Colon (tissue), 2 donors: ENCODE measurements around the gene PIGU.
"Not testable (repeated sequence)": the region's sequence is repeated elsewhere in the genome, so short reads cannot be mapped to it uniquely, and the experiment has no call there.

Experiments
- FAIRE-seq: peaks from 2 replicates; lab custom pipeline; 2012; peaks lifted over from hg19 to GRCh38; lab: Jason Lieb, UNC
- donor health status: control.
- donor health status: control.

PIGU gene

GRCh38 chr20:34621383-34622367, 55.2 kb downstream of the PIGU start:
- FAIRE-seq = no peak

- FAIRE-seq = no peak
Measured at GRCh38 chr20:34621036-34621343, 55.9 kb downstream of the PIGU start.

- no peak for FAIRE-seq
Measured at GRCh38 chr20:34618676-34619075, 58.2 kb downstream of the PIGU start.

DNA sequence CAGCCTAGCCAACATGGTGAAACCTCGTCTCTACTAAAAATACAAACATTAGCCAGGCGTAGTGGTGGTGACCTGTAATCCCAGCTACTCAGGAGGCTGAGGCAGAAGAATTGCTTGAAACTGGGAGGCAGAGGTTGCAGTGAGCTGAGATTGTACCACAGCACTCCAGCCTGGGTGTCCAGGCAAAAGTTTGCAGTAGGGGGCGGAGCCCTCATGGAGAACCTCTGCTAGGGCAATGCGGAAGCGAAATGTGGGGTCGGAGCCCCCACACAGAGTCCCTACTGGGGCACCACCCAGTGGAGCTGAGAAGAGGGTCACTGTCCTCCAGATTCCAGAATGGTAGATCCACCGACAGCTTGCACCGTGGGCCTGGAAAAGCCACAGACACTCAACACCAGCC, 60.0 kb downstream of the PIGU start:
- FAIRE-seq = not testable (repeated sequence)

- FAIRE-seq = no peak
Measured at GRCh38 chr20:34615477-34615876, 61.4 kb downstream of the PIGU start.

- FAIRE-seq = not testable (repeated sequence)
Measured at GRCh38 chr20:34611976-34612375, 64.9 kb downstream of the PIGU start.

DNA sequence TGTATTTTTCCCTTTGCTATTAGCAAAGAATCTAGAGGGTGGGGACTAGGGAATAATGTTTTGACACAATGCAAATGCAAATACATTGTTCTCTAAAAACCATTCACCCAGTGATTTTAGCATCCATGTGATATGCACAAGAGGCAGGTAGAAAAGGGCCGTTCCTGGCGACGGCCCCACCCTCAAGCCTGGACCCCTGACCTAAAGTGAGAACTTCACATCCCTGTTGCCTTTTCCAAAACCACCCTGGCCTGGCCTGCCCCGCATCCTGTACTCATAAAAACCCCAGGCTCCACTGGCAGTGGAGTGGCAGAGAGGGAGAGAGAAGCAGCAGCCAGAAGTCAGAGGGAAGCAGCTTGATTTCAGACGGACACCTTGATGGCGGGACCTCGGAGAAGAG, 69.8 kb downstream of the PIGU start:
- FAIRE-seq = no peak

DNA sequence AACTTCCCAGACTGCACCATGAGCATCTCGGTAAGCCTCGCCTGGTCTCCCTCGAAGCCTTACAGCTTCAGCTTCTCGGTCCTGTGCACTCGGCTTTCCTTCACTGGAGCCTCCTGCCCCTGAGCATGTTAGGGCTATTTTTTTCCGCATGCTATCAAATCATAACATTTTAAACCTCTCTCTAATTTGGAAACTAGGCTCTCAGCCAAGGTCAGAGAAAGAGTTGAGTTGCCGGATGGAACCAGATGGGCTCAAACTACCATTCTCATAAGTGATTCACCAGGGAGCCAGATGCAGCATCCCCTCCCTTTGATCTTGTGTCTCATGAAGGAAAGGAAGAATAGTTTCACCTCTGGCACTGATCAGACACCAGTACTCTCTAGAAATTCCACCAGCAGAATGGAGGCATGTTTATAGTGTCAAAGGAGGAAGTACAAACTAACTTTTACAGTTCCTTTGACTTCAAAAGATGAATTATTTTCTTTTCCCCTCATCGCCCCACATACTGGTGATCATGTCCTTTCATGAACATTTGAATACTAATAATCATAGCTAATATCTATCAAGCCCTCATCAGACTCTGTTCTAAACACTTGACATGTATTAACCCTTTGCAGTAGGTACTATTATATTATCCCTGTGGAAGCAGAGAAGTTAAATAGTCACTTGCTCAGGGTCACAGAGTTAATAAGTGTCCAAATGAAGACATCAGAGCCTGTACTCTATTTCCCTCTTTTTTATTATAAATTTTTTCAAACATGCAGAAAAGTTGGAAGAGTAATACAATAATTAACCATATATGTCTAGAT, 71.7 kb downstream of the PIGU start:
- FAIRE-seq = no peak

- no peak for FAIRE-seq
Measured at GRCh38 chr20:34600892-34601653, 75.8 kb downstream of the PIGU start.

DNA sequence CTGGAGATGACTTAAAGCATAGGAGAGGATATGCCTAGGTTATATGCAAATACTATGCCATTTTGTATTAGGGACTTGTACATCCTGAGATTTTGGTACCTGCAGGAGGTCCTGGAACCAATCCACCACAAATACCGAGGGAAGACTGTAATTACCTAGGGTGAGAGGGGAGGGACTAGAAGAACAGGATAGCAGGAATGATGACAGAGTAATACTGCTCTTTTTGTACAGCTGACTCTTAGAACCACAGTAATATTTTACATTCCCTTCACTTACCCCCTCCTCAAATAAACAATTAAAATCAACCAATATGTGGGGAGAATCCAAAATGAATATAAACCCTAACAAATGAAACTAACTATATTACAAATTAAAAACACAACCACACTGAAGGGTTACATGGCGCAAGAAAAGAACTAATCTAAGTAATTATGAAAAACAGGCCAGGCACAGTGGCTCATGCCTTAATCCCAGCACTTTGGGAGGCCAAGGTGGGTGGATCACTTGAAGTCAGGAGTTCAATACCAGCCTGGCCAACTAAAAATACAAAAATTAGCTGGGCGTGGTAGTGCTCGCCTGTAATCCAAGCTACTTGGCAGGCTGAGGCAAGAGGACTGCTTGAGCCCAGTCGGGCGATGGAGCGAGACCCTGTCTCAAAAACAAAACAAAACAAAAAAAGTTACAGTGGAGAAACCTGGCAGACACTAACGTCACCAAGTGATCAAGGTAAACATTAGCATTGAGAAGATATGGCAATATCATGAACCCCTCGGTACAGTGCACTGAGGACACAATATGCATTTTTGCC, 81.3 kb downstream of the PIGU start:
- FAIRE-seq = no peak

- FAIRE-seq = no peak
Measured at GRCh38 chr20:34586488-34587163, 90.3 kb downstream of the PIGU start.

DNA sequence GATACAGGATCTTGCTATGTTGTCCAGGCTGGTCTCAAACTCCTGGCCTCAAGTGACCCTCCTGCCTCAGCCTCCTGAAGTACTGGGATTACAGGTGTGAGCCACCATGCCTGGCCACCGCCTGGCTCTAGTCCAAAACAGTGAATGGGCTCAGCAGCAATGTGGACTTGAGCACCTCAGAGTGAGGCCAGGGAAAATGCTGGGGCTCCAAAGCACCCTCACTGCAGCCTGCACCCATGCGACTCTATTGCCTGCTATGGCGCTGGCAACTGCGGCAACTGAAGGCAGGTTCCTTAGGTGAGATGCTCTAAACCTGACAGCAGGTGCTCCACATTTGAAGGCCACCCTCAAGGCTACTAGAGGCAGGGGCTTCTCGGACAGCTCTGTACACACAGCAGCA, 91.9 kb downstream of the PIGU start:
- no peak for FAIRE-seq

GRCh38 chr20:34583544-34583943, 93.3 kb downstream of the PIGU start:
- no peak for FAIRE-seq

- no peak for FAIRE-seq
Measured at GRCh38 chr20:34582911-34583310, 94.0 kb downstream of the PIGU start.

GRCh38 chr20:34582221-34582620, 94.7 kb downstream of the PIGU start:
- FAIRE-seq = no peak

GRCh38 chr20:34581341-34582184, 95.3 kb downstream of the PIGU start:
- FAIRE-seq = no peak

- no peak for FAIRE-seq
Measured at GRCh38 chr20:34579979-34580940, 96.6 kb downstream of the PIGU start.

DNA sequence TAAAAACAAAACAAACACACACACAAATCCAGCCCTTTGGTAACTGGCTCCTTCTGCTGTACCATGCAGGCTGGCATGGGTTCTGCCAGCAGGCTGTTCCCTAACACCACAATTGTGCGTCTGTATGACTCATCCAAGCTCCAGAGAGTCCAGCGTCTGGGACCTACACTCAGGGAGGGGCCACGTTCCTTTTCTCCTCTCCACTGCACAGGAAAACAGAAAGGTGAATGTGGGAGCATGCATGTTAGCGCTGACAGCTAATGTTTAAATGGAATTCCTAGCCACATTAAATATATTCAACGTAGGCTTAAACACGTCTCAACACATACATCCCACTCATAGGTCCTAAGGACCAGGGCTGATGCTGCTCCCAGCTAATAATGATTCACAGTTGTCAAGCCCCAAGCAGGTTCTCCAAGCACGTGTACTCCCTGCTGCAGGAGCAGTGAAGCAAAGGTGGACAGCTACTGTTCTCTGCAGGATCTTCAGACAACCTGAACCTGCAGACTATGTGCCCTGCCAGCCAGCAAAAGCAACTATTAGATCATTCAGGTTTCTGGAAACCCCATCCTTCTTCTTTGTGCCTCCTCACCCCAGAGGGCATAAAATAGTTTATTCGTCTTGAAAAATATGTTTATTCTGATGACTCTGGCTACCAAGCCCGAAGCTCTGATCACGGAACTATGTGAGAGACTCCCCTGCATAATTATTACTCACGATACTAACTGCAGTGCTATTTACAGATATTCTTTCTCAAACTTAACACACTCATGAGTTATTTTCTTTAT, 97.5 kb downstream of the PIGU start:
- FAIRE-seq = no peak
